DND-41 (cell line): ENCODE data around the gene ZNF132.

Experiments
- ATAC-seq: fragments of 200-7000 bp; cut with Tn5 transposase; 3 replicates; pipeline ENCODE4 v1.9.1; 2021; ENCODE audit warnings: low read depth; ENCODE audit not compliant: insufficient read depth
- DNase-seq: peaks from one replicate; pipeline ENCODE4 v3.0.0-alpha.2; 2020
- H2AFZ ChIP-seq: 2 replicates; pipeline ENCODE4 v1.6.0; 2012; ENCODE audit warnings: low read depth, low read length
- H3K27ac ChIP-seq: 2 replicates; pipeline ENCODE4 v1.5.1; 2012; ENCODE audit warnings: low read length, inconsistent platforms
- H3K27me3 ChIP-seq: fragments of 200-600 bp; sonication (generic); 2 replicates; pipeline ENCODE4 v1.6.0; 2012; ENCODE audit warnings: low read length, mild to moderate bottlenecking, inconsistent platforms; ENCODE audit not compliant: insufficient read depth, poor library complexity
- H3K36me3 ChIP-seq: 2 replicates; pipeline ENCODE4 v1.5.1; 2012; ENCODE audit warnings: low read length, inconsistent platforms; ENCODE audit not compliant: insufficient read depth
- H3K4me1 ChIP-seq: 2 replicates; pipeline ENCODE4 v1.5.1; 2012; ENCODE audit warnings: mild to moderate bottlenecking, low read length; ENCODE audit not compliant: insufficient read depth
- H3K4me2 ChIP-seq: 2 replicates; pipeline ENCODE4 v1.6.0; 2012; ENCODE audit warnings: mild to moderate bottlenecking, moderate library complexity, low read length, inconsistent platforms; ENCODE audit not compliant: insufficient read depth
- H3K4me3 ChIP-seq, 2 experiments: fragments of 200-600 bp in 1 of 2; shearing (Covaris generic) in 1 of 2; 2 replicates each; pipeline ENCODE4 v1.5.1; 2012 to 2016; ENCODE audit warnings: inconsistent platforms in 2 of 2, low read length in 2 of 2, mild to moderate bottlenecking in 2 of 2, low read depth in 1 of 2, moderate library complexity in 1 of 2
- H3K79me2 ChIP-seq: 2 replicates; pipeline ENCODE4 v1.6.0; 2012; ENCODE audit warnings: low read length, inconsistent platforms; ENCODE audit not compliant: insufficient read depth
- H3K9ac ChIP-seq: 2 replicates; pipeline ENCODE4 v1.6.0; 2012; ENCODE audit warnings: low read depth, mild to moderate bottlenecking, inconsistent platforms, low read length, moderate library complexity
- H3K9me3 ChIP-seq: 2 replicates; pipeline ENCODE4 v1.5.1; 2012; ENCODE audit warnings: low read length, moderate library complexity, mild to moderate bottlenecking, inconsistent platforms; ENCODE audit not compliant: insufficient read depth, severe bottlenecking
- H4K20me1 ChIP-seq: 2 replicates; pipeline ENCODE4 v1.6.0; 2012; ENCODE audit warnings: low read length; ENCODE audit not compliant: insufficient read depth
- CTCF ChIP-seq: IDR thresholded peaks from 2 replicates; pipeline ENCODE4 v1.5.1; 2012; ENCODE audit warnings: borderline replicate concordance, low read length, moderate library complexity, mild to moderate bottlenecking; ENCODE audit not compliant: poor library complexity, severe bottlenecking; ENCODE audit errors: extremely low read depth
- EZH2 ChIP-seq: IDR thresholded peaks from 3 replicates; pipeline ENCODE4 v1.6.1; 2012; ENCODE audit warnings: borderline replicate concordance, low read depth, mild to moderate bottlenecking, moderate library complexity, low read length, inconsistent platforms; ENCODE audit not compliant: severe bottlenecking

Gene ZNF132

GRCh38 chr19:58456111-58456510 is 16.2 kb upstream of the ZNF132 start:
- H3K79me2 ChIP-seq = 0 out of 2 replicates have a peak, but pooled peaks cover 3% of the 10 kb centered on the region
- no peak overlapping the region for H3K4me2 ChIP-seq
- no peak overlapping the region for H2AFZ ChIP-seq
- H3K27me3 ChIP-seq = no peaks in the 10 kb centered on the region
- no peaks in the 10 kb centered on the region for H3K9me3 ChIP-seq
- H3K4me3 ChIP-seq = no peak overlapping the region
- peaks cover 30% of the 10 kb centered on the region for H3K36me3 ChIP-seq
- no peaks in the 10 kb centered on the region for H4K20me1 ChIP-seq
- H3K9ac ChIP-seq = no peak overlapping the region
- H3K27ac ChIP-seq = no peak overlapping the region
- ATAC-seq (no peak), DNase-seq (no peak)
- peaks cover 12% of the 10 kb centered on the region for H3K4me1 ChIP-seq
- TF ChIP-seq CTCF (no peak), EZH2 (no peak)

GRCh38 chr19:58455306-58455705 is 15.4 kb upstream of the ZNF132 start:
- Histone ChIP-seq H3K27me3 (peaks cover 4% of the 10 kb centered on the region), H4K20me1 (no peaks in the 10 kb centered on the region), H2AFZ (no peak overlapping the region), H3K9ac (no peak overlapping the region), H3K4me1 (peaks cover 18% of the 10 kb centered on the region), H3K79me2 (0 out of 2 replicates have a peak, but pooled peaks cover 3% of the 10 kb centered on the region), H3K36me3 (peaks cover 30% of the 10 kb centered on the region), H3K4me3 (no peak overlapping the region), H3K4me2 (no peak overlapping the region), H3K9me3 (no peaks in the 10 kb centered on the region), H3K27ac (no peak overlapping the region)
- DNase-seq = no peak
- TF ChIP-seq CTCF (no peak), EZH2 (no peak)
- no peak for ATAC-seq

GRCh38 chr19:58453743-58454142 is 13.8 kb upstream of the ZNF132 start:
- Histone ChIP-seq H3K4me3 (no peak overlapping the region), H3K27me3 (peaks cover 4% of the 10 kb centered on the region), H3K9ac (no peak overlapping the region), H3K9me3 (peaks cover 7% of the 10 kb centered on the region), H2AFZ (no peak overlapping the region), H3K79me2 (0 out of 2 replicates have a peak, but pooled peaks cover 3% of the 10 kb centered on the region), H4K20me1 (no peaks in the 10 kb centered on the region), H3K27ac (no peak overlapping the region), H3K4me2 (no peak overlapping the region), H3K4me1 (peaks cover 18% of the 10 kb centered on the region), H3K36me3 (peaks cover 30% of the 10 kb centered on the region)
- ATAC-seq = no peak
- DNase-seq = no peak
- no peak for TF ChIP-seq EZH2
- TF ChIP-seq CTCF = no peak
